Stimulated activated CD8-positive, alpha-beta memory T cell treated with anti-CD3 and anti-CD28 coated beads, Interleukin-12 subunit alpha, Interleukin-12 subunit beta, amount 100 ng/mL, for 1 hour (primary cell): ENCODE measurements around the gene AKAP13.

Experiments used
- DNase-seq: peaks from one replicate; pipeline ENCODE4 v3.0.0-alpha.2; 2020; ENCODE audit warnings: low read depth

Gene AKAP13

DNA sequence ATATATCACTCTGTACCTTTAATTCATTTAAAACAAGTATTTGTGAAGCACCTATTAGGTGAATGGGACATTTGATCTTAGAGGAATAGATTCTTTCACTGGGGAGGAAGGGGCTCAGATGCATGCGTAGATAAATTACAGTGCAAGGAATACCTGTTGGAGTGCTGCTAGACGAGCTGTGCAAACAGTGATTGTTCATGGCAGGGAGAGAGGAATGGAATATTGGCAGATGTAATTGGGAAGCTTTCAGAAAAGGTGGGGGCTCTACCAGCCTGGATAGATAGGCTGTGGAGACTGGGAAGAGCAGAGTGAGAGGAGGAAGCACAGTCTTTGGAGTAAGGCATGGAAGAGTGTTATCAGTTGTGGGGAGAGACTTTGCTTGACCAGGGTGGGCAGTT lies 116.8 kb downstream of the AKAP13 start:
- DNase-seq = no peak

DNA sequence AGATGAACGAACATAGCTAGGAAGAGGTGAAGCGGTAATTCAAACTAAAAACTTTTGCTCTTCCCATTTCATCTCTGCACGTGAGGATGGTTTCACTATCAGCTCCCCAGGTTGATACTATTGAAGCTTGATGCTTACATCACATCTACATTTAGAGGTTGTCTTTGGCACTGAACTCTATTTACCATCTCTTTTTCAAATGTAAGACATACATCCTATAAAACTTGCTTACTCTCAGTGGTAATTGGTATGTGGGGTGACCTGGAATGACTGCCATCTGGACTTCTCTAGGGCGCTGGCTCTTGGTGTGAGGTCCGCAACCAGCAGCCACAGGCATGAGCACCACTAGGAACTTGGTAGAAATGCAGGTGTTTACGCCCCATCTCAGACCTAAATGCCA lies 118.1 kb downstream of the AKAP13 start:
- no peak for DNase-seq

DNA sequence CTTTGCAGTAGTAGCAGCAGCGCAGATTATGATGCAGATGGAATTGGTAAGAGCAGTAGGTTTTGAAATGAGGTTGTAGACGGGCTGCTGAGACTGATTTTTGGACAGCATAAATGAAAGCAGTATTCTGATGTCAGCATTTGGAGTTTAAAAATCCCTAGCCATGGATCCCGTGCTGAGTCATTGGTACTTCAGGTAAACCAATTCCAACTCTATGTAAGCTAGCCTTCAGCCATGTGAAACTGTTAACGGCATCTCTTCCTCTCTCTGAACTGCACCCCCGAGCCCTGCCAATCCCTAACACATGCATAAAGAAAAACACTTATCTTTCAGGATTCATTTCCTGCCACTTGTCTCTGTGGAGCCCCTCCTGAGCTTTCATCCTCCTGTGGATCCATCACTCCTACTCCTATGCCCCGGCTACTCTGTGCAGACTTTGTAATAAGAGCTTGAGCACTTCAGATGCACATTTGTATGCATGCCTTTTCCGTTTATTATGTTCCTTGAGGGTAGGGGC lies 119.0 kb downstream of the AKAP13 start:
- no peak for DNase-seq

DNA sequence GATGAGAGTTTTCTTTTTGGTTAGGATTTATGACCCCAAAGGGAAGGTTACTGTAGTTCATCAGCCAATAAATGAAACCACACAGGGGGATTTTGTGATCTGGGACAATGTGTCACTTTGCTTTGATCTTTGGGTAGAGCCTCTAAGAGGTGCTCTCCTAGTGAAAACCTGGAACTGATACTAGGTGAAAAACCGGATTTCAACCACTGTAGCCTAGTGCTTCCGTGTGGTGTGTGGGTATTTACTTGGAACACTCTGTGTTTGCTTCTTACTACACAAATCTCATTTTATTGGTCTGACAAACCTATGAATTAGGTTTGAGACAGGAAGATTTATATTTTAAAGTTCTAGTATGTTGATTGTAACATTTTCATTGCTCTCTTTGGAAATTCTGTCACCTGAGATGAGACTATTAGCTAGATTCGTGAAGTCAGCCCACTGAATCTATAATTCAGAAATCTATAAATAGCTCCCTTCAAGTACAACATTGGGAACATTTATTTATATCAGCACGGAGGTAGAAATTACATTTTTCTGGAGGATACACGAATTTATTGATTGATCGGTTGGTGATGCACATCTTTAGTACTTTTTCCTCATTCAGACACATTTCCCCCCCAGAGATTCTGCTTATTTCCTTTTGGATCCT lies 119.8 kb downstream of the AKAP13 start:
- no peak for DNase-seq

DNA sequence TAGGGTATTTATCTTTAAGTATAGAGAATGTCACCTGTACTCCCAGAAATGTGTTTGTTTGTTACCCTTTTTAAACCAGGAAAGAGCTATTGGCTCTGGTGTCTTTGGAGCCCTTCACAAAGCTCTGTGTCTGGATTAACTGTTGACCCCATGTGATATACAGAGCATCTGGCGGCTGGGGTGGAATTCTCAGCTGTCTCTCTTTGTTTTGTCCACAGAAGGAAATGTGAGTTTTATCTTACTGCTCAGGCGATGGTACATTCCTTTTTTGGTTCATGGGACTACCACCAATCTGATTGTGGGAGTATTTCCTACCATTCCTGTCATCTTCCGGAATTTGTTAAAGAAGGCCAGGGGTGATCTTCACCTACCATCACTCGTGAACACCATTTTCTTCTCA lies 120.3 kb downstream of the AKAP13 start:
- no peak for DNase-seq

DNA sequence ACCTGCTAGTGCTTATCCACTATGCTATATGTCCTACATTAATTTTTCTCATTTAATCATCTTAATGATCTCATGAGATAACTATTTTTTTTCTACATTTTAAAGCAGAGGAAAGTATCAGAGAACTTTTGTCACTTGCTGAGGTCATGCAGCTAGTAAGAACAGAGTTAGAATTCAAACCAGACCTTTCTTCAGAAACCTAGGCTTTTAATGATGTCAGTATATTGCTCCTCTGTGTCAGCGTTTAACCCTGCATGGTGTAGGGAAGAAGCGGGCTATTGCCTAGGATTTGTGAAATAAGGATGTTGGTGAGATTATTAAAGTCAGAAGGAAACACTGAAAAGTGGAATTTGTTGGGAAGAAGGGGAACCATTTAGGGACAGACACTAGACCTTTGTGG lies 121.2 kb downstream of the AKAP13 start:
- DNase-seq = no peak

DNA sequence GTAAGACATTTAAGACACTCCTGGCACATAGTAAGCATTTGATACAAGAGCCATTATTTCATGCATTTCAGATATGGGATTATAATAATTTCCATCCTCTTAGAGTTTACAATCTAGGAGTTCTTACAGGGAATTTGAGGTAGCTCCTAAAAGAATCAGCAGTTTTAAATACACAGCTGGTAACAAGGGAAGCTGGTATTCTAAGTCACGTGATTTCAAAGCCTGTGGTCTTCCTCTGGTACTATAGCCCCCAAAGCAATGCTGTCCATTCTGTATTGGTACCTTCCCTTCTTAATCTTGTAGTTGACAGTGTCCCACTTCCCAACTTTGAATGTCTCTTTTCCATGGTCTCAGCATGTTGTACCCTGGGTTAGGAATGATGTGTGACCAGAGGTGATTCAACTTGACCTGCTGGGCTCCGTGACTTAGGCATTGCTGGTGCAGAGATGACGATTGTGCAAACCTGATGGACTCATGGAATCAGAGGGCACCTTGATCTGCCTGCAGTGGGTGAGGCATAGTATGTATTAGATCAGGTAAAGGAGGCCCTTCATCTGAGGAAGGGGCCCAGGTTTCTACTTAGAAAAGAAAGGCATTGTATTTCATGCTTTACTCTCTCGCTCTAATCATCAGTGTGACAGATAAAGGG lies 122.9 kb downstream of the AKAP13 start:
- DNase-seq = no peak

DNA sequence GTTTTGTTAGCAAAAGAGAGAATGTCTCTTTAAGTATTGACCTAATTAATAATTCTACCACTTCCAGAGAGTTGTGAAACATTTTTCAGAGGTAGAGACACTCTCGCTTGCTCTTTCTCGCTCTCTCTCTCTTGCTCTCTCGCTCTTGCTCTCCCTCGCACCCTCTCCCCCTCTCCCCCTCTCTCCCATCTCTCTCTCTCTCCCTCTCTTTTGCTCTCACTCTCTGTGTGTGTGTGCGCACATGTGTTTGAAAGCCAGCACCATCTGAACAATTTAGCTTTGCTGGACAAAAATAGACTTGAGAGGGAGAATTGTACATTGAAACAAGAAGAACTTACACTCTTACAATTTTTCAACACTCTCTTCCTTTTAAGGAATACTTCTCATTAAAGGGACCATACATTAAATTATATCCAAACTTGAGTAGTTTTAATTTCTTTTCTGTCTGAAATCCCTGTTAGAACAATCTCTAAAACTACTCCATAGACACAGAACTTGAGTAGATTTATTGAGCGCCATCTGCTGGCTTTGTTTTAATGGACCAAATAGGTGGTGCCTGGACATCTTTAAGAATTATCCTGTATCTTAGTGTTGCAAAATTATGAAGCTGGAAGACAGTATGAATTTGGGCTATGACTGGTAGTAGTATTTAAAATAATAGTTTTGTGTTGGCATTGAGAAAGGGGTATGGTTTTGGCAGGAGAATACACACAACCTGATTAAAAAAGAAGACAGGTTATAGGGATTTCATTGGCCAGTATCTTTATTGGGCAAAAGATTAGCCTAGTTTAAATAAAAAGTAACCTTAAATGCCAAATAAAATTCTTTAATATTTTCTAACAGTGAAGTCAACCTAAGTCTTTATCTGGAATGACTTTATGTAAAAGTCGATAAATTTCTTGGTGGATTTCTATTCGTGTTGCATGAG lies 124.6 kb downstream of the AKAP13 start:
- DNase-seq = peak; percentile 17

DNA sequence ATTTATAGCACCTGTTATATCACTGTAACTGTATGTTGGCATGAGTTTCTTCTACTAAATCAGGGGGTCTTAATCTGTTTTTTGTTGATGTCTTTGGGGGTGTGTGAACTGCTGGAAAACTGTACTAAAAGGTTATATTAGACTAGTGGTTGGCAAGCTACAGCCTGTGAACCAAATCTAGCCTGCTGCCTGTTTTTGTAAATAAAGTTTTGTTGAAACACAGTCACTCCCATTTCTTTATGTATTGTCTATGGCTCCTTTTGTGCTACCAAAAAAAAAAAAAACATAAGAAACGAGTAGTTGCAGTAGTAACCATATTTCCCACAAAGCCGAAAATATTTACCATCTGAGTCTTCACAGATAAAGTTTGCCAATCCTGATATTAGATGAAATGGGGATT lies 126.7 kb downstream of the AKAP13 start:
- DNase-seq = no peak

DNA sequence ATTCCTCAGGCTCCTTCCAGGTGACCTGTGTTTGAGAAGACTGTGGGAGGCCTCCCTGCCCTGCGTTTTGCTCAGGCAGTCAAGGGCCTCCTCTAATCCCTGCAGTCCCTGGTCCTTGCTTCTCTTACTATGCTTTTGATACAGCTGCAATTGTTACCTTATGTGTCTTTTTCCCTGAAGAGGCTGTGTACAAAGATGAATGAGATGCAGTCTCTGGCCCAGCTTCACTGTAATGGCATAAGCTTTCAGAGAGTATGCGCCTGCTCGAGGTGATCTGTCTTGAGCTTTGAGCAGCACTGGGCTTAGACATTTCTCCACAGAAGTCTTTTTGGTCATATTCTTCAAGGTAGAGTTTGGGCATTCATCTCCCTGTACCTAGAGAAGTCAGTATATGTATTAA lies 129.6 kb downstream of the AKAP13 start:
- DNase-seq = no peak

DNA sequence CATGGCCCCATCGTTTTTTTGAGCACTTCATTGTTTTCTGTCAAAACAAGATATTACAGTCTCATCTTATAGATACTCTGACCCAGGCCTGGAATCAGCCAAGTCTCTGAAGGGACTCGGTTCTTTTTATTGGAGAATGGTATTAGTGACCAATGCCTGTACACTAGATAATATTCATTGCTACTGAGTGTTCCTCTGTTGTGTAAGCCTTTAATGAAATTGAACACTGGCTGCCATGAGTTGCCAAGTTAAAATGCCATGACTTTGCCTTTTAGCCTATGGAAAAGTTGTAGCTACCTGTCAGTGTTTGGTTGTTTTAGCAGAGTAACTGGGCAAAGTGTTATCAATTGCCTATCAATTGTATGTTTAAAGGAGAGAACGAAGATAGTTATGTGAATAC lies 134.0 kb downstream of the AKAP13 start:
- no peak for DNase-seq

DNA sequence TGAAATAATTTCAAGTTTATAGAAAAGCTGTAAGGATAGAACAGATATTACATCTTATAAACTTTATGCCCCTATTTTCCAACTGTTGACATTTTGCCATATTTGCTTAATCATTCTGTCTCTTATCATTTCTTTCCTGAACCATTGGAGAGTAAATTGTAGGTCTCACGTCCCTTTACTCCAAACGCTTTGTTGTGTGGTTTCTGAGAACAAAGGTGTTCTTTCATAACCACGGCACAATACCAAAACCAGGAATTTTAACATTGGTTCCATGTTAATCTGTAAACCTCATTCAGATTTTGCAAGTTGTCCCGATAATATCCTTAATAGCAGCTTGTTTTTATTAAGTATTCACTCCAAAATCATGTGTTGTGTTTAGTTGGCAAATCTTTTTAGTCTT lies 134.8 kb downstream of the AKAP13 start:
- no peak for DNase-seq

DNA sequence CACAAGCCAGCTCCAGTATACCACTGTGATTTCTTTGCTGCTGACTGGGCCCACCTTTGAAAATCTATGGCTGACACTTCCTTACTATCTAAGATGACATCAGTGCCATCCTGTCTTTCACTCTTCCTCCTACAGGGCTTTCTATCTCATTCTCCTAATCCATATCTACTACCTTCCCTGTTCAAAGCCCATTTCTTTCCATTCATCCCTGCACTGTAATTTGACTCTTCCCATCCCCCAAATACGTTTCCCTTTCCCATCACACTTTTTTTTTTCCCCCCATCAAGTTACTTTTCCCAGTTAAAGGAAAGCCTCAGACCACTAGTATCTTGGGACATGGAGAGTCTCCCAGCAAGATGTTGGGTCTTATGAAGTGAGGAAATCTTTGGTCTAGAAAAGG lies 136.7 kb downstream of the AKAP13 start:
- no peak for DNase-seq

DNA sequence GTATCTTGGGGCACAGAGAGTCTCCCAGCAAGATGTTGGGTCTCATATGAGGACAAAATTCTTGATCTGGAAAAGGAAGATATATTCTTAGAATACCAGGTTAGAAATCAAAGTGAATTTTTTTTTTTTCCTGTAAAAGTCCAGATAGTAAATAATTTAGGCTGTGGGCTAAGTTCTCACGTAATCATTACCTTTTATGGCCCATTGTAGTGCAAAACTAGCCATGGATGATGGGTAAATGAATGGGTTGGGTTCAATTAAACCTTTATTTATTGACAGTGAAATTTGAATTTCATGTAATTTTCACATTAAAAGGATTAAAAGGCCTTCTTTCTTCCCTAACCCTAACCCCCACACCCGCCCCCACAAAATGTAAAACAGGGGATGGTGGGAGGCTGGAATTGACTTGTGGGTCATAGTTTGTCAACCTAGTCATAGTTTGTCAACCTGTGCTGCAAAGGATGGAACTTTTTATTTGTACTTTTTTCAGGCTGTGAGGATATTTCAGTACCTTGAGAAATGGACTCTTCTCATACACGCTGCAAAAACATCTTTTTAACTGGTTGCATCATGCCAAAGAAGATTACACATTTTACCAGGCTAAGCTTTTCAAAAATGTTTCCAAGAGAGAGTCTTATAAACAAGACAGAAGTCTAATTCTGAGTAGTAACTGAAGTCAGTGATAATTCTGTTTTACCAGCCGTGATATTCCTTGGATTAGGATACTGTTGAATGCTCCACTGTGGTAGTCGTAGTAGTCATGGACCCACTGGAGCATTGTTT lies 138.8 kb downstream of the AKAP13 start:
- no peak for DNase-seq

DNA sequence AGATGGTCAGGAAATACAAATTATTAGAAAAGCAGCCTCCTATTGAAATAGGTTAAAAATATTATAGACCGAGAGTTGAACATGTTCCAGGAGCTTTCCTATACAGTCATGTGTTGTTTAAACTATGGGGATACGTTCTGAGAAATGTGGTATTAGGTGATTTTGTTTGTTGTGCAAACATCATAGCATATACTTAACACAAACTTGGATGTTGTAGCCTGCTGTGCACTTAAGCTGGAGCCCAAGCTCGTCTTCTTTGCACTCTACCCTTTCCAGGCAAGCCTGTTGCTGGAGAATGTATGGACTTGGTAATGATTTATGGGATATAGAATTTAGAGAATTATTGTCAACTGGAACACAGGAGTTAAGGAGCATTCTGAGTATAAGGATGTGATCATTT lies 140.2 kb downstream of the AKAP13 start:
- DNase-seq = no peak

DNA sequence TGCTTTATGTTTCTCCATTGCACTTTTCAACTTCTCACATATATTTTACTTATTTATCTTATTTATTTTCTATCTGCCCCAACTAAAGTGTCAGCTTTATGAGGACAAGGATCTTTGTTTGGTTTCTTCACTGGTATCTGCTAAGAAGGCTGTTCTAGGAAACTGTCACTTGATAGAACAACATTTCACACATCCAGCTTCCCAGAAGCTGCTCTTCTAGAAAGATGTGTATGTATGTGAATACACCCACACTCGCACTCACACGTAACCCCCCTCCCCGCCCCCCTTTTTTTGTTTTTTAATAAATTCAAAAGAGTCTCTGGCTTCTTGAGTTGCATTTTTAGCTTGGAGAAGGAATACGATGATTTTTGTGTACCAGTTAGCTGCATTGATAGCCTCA lies 143.1 kb downstream of the AKAP13 start:
- DNase-seq = no peak

DNA sequence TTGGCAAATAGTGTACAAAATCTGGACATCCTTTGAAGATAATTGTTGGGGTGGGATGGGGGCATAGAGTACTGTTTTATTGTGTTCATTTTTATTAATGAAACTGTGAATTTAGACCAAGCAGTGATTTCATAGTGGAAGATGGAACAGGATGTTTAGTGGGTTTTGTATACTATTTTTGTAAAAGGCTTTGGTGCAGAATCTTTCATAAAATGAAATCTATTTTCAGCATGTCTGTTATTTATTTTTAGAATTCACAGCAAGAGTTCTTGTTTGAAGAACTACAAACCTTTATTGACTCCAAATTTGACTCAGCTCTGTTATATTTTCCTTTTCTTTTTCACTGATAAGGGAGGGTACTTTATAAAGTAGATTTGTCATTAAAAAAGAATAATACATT lies 145.4 kb downstream of the AKAP13 start:
- no peak for DNase-seq

DNA sequence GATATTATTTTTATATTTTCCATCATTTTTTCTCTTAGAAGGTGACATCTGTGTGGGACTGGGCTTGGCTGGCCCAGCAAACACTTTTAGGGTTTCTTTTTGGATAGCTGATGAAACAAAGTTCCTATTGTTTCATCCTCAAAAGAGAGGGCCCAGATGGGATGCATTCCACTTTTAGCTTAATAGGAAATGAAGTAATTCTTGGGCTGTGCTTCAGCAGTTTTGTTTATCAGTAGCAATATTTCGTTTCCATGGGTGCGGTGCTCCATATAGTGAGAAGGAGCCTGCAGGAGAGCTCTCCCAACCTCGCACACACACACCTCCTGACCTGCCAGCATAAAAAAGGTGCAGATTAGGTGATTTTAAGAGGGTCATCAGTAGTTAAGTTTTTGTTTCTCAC lies 147.5 kb downstream of the AKAP13 start:
- no peak for DNase-seq

DNA sequence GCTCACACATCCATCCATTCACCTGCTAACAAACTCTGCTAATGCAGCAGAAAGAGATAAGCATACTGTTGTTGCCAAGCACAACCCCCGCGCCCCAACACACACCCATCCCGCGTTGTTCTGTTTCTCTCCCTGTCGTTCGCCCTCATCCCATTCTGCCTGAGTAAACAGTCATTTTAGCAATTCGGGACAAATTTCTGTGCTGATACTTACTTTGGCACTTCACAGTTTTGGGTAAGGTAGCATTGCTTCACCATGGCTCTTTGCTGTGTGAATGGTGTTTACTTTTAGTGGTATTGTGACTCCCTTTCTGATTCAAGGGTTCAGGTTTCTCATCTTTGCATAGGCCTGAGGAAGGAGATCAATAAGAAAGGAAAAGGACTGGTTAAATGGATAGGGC lies 149.7 kb downstream of the AKAP13 start:
- no peak for DNase-seq

DNA sequence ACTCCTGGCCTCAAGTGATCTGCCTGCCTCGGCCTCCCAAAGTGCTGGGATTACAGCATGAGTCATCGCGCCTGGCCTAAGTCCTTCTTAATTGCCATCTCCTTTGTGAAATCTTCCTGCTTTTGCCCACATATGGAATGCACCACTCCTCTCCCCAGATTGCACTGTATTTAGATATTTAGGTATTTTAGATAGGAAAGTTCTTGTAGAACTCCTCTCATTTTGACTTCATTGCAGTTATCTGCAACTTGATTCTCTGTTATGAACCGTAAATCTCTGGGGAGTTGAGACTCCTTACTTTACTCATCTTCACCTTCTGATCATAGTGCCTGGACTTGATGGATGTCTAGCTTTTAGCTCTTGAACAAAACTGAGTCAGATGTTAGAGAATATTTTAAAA lies 150.7 kb downstream of the AKAP13 start:
- no peak for DNase-seq

DNA sequence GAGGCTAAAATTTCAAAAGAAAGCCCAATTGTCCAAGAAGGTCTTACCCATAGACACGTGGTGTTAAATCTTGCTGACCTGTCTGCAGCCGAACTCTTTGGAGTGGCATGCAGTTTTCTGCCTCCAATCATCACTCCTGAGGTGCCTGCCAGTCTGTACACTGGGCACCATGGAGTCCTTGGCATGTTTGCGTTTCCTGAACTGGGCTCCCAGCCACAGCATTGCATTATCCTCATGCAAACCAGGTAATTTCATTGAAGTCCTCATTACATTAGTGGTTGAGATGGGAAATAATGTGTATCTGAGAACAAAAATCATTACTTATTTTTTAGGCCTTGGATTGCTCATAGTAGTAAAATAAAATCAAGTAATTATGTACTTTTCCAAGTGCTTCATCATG lies 152.3 kb downstream of the AKAP13 start:
- DNase-seq = no peak

DNA sequence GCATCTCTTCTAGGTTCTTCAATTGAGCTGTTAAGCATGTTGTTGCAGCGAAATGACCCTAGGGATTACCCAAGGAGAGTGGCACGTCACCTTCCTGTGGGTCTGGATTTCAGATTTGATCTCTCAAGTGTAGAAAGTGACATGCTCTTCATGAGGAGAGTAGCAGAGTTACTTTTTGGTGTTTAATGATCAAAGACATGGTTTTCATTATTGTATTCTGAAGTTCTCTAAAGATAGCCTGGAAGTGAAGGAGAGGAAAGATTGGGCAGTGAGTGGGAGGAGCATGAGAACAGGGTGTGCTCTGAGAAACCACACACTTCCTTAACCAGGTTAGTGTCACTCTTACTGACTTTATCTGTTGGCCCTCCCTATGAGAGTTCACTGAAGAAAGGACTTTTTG lies 153.6 kb downstream of the AKAP13 start:
- no peak for DNase-seq
